Esophagus muscularis mucosa (tissue), 2 donors: ENCODE data around the gene MAP2K7.

Experiments
- POLR2A ChIP-seq: fragments of 450-650 bp; IDR thresholded peaks from one replicate; pipeline ENCODE4 v1.6.1; 2017; ENCODE audit warnings: antibody characterized with exemption, moderate library complexity, mild to moderate bottlenecking, low read depth
- POLR2AphosphoS5 ChIP-seq, 2 donors: sonication (generic); formaldehyde crosslinking; IDR thresholded peaks; one replicate each; pipeline ENCODE4 v1.6.1; 2017; ENCODE audit warnings: antibody characterized with exemption in 2 of 2

DNA sequence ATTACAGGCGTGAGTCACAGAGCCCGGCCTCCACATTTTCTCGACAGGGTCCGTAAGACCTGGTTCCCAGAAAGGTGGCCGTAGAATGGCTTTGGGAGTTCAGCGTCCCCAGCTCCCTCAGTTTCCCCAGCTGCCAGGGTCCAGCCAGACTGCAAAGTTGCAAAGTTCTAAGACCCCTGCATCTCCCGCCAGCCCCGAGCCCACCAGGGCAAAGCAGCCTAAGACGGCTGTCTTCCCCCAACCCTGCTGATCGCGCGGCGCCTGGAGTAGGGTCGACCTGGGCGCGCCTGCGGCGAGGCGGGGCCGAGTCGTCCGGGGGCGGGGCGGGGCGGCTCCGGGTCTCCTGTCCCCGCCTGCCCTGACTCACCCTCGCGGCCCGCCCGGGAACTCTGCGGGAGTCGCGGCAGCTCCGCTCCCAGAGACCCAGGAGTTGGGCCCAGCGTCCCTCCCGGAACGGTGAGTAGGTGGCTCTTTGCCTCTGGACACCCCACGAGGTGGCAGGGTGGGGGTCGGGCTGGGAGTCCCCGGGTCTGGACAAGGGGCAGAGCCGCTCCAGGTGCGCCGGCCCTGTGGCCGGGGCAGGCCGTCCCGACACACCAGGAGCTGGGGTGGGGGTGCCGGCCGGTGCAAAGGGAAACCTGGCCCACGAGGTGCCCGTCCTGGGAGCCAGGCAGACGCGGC is 15.4 kb upstream of the MAP2K7 start, which contains the start of gene LRRC8E:
- TF ChIP-seq POLR2A (no peak), POLR2AphosphoS5 (IDR thresholded peaks at IDR 0.05) (no peak)
